Ramos (cell line): Measurements from ENCODE around the gene WWOX.

Experiments
- in situ Hi-C: fragments of 300-500 bp; cut with MboI; formaldehyde crosslinking; loops from one replicate; pipeline ENCODE4 v1.14.3; 2022; ENCODE audit warnings: low sequenced_read_pairs; ENCODE audit not compliant: unreplicated experiment

WWOX gene

GRCh38 chr16:78372277-78372676, 272.8 kb downstream of the WWOX start:
- in situ Hi-C loops = no loop called here

- in situ Hi-C loops = no loop called here
These were observed 275.7 kb downstream of the WWOX start for GRCh38 chr16:78375055-78375679.

GRCh38 chr16:78376452-78376851, 277.0 kb downstream of the WWOX start:
- in situ Hi-C loops = no loop called here

GRCh38 chr16:78377312-78377711, 277.9 kb downstream of the WWOX start:
- in situ Hi-C loops = no loop called here

- in situ Hi-C loops = no loop called here
These were observed 281.6 kb downstream of the WWOX start for GRCh38 chr16:78381060-78381459.

- in situ Hi-C loops = no loop called here
These were observed 283.7 kb downstream of the WWOX start for GRCh38 chr16:78383118-78383517.

- in situ Hi-C loops = no loop called here
These were observed 285.8 kb downstream of the WWOX start for GRCh38 chr16:78385086-78385805.

GRCh38 chr16:78386557-78387324, 287.3 kb downstream of the WWOX start:
- in situ Hi-C loops = no loop called here

GRCh38 chr16:78389009-78389498, 289.6 kb downstream of the WWOX start:
- in situ Hi-C loops = no loop called here

GRCh38 chr16:78390092-78390491, 290.6 kb downstream of the WWOX start:
- in situ Hi-C loops = no loop called here

- in situ Hi-C loops = no loop called here
These were observed 291.3 kb downstream of the WWOX start for GRCh38 chr16:78390508-78391324.

GRCh38 chr16:78392585-78393195, 293.2 kb downstream of the WWOX start:
- in situ Hi-C loops = no loop called here

- in situ Hi-C loops = no loop called here
These were observed 295.6 kb downstream of the WWOX start for GRCh38 chr16:78395035-78395434.

- in situ Hi-C loops = no loop called here
These were observed 296.6 kb downstream of the WWOX start for GRCh38 chr16:78396046-78396445.

- in situ Hi-C loops = no loop called here
These were observed 297.2 kb downstream of the WWOX start for GRCh38 chr16:78396673-78397072.

- in situ Hi-C loops = no loop called here
These were observed 299.9 kb downstream of the WWOX start for GRCh38 chr16:78399384-78399783.

GRCh38 chr16:78402833-78403232, 303.4 kb downstream of the WWOX start:
- in situ Hi-C loops = no loop called here

- in situ Hi-C loops = no loop called here
These were observed 305.6 kb downstream of the WWOX start for GRCh38 chr16:78405040-78405439.

GRCh38 chr16:78405833-78406232, 306.4 kb downstream of the WWOX start:
- in situ Hi-C loops = no loop called here

GRCh38 chr16:78407191-78407590, 307.7 kb downstream of the WWOX start:
- in situ Hi-C loops = no loop called here
